Measurements from ENCODE around the gene DGKI.

Gene DGKI

DNA sequence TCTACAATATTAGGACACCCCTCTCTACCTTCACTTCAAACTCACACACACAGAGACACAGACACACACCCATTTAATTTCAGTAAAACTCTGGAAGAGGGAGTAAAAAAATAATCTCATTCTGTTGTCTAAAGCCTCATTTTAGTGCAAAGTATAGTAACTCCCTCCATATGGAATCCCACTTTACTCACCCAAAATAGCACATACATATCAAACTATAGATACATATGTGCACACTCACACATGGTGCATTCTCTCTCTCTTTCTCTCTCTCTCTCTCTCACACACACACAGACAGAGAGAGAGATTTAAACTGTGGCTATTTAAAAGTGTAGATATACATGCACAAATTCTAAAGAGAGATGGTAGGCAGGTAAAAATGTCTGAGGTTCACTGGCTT lies 323.6 kb downstream of the DGKI start:
- DNase-seq, result no peak

DNA sequence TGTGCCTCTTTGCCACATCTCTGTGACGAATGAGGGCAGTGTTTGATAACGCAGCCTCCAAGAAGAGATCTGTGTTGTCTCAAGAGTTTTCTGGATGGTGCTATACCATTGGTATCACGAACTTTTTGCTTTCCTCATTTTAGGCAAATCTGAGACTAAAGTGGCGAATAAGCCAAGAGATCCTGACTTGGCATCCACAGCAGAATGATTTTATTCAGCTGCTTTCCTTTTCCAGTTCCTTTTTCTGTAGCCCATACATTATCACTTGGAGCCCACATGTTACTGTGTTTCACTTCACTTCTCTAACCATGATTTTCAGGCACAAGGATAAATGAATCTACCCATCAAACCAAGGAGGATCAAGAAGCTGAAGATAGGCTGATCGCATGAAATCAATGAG lies 325.3 kb downstream of the DGKI start:
- DNase-seq, result no peak

DNA sequence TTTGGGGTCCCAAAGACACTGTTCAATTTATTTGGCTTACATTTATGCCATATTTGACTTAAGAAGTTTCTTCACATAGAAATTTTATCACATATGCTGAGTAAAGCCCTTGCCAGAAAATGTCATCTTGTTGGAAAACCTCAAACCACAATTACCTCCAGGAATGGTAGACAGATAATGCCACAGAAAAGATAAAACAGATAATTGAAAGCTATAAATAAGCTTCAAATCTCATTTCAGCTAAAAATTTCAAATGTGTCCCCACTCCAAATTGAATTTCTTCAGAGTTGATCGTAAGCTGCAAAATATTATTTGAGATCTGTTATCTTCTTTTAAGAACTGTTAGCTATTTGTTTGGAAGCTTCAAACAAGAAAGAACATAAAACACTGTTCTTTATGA lies 326.8 kb downstream of the DGKI start:
- no peak for DNase-seq

DNA sequence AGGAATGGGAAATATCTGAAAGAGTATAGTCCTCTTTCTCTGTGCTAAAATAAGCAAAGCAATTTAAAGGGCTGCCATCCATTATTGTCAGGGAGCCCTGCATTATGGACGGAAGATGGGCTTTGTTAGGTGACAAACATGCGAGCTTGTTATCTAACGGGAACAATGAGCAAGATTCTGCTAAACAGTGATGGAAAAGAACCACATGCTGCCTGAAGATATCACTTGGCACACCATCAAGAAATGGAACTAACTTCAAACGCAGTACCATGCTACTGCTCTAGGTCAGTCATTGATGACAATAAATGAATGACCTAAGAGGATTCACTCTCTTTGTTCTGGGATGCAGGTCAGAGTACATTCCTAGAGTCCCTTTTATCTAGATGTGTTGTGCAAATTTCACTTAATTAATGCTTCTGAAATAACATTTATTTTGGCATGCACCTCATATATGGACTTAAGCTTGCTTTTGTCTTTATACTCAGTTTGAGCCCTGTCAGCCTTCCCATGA lies 327.5 kb downstream of the DGKI start:
- no peak for DNase-seq

GRCh38 chr7:137513091-137513490 lies 333.7 kb downstream of the DGKI start:
- no peak for DNase-seq

GRCh38 chr7:137507096-137507495 lies 339.7 kb downstream of the DGKI start:
- DNase-seq, result no peak

GRCh38 chr7:137506031-137506430 lies 340.7 kb downstream of the DGKI start:
- DNase-seq, result no peak

- no peak for DNase-seq
Observed at GRCh38 chr7:137501562-137501961, 345.2 kb downstream of the DGKI start.

DNA sequence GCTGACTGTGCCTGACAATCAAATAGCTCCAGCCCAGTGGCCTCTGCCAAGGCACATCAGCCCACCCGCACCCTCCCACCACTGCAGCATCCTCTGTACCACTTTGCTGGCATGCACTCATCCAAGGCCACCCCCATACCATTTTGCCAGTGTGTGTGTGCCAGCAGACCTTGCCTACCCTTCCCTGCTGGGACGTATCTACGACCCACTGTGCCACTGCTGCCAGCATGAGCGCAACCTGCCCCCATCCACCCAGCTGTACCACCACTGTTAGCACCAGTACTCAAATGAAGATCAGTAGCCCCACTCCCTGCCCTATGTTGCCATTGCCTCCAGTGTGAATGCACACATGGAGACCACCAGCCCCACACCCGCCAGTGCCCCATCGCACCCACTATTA lies 353.9 kb downstream of the DGKI start:
- no peak for DNase-seq

DNA sequence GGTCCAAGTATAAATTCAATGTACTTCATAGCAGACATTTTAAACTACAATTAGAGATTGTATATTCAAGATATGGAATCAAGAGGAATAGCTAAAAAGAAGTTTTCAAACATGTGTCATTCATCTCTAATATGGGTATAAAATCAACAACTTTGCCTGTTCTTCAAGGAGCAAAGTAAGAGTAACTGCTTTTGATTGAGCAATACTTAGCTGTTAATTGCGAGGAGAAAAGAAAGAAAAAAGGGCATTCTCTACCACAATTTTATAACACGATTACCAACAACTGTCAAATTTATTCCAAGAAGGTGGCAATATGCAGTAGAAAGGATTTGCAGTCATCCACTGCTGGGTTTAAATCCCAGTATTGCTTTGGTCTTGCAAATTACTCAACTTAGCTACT lies 356.9 kb downstream of the DGKI start:
- no peak for DNase-seq

DNA sequence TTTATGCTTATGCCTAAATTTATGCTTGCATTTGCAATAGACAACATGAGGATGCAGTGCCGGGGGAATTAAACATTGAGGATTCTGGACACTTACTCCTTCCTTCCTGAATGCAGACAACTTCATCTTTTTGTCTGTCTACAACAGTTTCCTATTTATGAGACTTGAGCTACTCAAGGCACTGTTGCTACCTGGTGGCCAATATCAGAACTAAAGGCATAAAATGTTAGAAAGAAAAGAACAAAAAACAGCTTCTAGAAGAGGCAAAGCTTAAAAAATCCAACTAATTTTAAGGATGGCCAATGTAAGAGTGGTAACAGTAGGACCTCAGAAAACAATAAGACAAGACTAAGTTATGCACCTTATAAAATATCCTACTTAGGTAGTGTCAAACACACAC lies 358.7 kb downstream of the DGKI start:
- DNase-seq, result no peak

DNA sequence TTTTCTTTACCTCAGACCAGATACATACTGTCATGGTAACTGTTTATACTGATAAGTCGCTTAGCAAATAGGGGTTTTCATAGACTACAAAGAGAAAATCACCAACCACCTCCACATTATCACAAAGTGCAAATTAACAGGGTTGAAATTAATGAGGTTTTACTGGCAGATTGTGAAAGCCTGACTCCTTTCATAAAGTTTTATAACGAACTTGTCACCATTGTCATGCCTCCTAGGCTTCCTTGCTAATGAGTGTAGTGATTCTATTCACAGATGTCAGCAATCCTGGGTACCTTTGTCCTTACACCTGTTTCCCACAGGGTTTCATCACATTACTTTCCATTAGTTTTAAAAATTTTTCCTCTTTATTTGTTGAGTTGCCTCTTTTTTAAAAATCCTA lies 361.0 kb downstream of the DGKI start:
- no peak for DNase-seq

DNA sequence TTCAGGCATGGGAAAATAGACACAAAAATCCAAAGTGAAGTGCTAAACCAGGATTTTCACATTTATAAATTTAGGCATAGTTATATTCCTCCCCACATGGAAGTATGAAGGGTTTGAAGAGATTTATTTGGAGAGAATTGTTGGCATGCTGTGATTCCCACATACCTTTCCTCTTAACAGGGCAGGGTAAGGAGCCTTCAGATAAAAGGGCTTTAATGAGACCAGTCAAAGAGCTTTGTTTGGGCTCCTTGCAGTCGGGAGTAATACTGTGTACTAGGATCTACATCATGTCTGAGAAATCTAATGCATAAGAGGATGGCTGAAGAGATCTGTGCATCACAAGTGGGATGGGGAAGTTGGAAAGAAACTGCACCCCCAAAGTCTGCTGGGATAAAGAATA lies 362.4 kb downstream of the DGKI start:
- no peak for DNase-seq

GRCh38 chr7:137482466-137482865 lies 364.3 kb downstream of the DGKI start:
- DNase-seq, result no peak

GRCh38 chr7:137480824-137481365 lies 365.9 kb downstream of the DGKI start:
- no peak for DNase-seq

- no peak for DNase-seq
Observed at GRCh38 chr7:137480401-137480800, 366.4 kb downstream of the DGKI start.

GRCh38 chr7:137476937-137477336 lies 369.8 kb downstream of the DGKI start:
- DNase-seq, result peak; percentile 45

DNA sequence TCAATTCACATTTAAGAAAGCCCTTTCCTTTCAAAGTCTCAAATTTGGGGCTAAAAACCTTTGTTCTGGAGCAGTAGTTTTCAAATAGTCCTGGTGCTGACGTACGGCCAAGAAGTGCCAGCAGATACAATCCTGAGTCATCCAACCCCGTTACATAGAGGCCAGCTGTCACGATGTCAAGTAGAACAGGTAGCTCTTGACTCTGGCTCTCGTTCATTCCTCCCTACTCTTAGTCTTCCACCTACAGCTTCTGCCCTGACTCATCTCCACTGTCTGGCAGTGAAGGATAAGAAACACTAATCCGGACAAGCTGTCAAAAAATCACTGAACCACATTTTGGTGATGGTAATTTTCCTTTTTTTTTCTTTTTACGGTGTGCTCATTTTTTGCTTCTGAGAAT lies 370.8 kb downstream of the DGKI start:
- no peak for DNase-seq

GRCh38 chr7:137474540-137475026 lies 372.2 kb downstream of the DGKI start:
- no peak for DNase-seq

- no peak for DNase-seq
Observed at GRCh38 chr7:137471128-137471527, 375.6 kb downstream of the DGKI start.

DNA sequence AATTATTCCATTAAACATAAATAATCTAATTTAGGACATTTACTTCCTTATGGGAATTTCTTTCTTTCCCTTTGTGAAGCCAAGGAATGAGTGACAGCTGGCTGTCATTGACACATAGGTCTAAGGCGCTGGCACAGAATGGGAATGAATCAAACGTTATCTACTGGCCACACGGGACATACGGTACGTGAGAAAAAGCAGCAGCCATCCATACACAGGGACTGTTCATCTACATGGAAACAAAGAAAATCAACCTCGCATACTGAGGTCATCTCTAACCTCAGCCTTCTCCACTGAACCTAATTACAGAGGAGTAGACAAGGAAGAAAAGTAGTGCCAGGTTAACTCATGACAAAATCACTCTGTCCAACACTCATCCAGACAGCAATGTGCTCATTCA lies 376.9 kb downstream of the DGKI start:
- no peak for DNase-seq

DNA sequence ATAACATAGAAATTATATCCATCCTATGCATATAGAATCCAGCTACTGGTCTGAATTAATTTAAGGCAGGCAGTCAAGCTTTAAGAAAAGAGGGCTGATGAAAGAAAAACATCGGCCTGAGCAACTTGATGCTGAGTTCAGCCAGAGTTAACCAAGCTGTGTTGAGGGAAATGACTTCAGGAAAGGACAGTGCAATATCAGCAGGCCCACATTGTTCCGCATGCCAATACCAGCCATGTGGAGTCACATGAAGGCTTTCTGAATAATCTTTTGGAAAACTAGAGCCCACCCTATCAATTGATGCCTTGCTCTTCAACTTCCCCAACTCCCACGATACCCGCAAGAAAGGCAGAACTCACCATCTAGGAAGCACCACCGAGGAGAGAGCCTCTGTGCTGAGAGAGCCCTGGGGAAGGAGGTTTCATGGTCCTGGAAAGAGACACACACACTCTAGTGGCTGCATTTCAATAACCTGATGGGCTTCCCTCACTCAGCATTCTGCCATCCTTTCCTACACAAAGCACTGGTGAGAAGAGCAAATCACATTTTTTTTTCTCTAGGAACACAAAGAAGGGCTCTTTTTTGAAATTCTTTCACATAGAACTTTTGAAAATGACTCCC lies 377.5 kb downstream of the DGKI start:
- no peak for DNase-seq

- no peak for DNase-seq
Observed at GRCh38 chr7:137462847-137463246, 383.9 kb downstream of the DGKI start.

GRCh38 chr7:137462074-137462715 lies 384.6 kb downstream of the DGKI start:
- DNase-seq, result peak; percentile 30

- DNase-seq, result no peak
Observed at GRCh38 chr7:137458399-137458798, 388.4 kb downstream of the DGKI start.

Measured in EL (cell line).